Heart left ventricle (tissue), 13 donors: ENCODE measurements around the gene FNTB.

Source experiments
- POLR2A ChIP-seq, 2 donors: fragments of 450-650 bp; IDR thresholded peaks; one replicate each; pipeline ENCODE4 v1.6.1; 2017; ENCODE audit warnings: antibody characterized with exemption in 2 of 2, mild to moderate bottlenecking in 2 of 2, moderate library complexity in 2 of 2
- TF ChIP-seq, protein P1 (sequence below), 12 donors: fragments of 200-600 bp; sonication (generic) in 4 of 12; IDR thresholded peaks; one replicate each; pipeline versions ENCODE4 v1.5.0 to v1.8.0; 2018 to 2022; ENCODE audit warnings: antibody characterized with exemption in 12 of 12, mild to moderate bottlenecking in 5 of 12
- donor health status: ischemic (EF 13 %, LVEDD 7.1; RV severe dilation, severe dysfunction).
- donor health status: DM: no; HTN: yes; CAD: no.
- donor health status: DM: no; HTN: no; CAD: no.
- donor health status: ischemic (EF 25% LVEDD 6.9; RV normal size, moderate dysfunction).
- donor health status: ischemic (EF 25% LVEDD 5.7; RV mildly dilated, moderate dysfunction).
- donor health status: ischemic (EF 35%, LVEDD 5.7; RV mildly dilated, moderate dysfunction).
- donor health status: nonischemic (EF 11% LVEDD 7.7; RV severe dilation, severe dysfunction).
- donor health status: DM: yes; HTN: yes; CAD: no.
- donor health status: PGD.
- donor health status: ischemic (EF 29% LVEDD 5.4; RV normal size, mild dysfunction).
- donor health status: nonischemic (EF 23%, LVEDD 6.1; RV moderate dilation, normal function).

DNA sequence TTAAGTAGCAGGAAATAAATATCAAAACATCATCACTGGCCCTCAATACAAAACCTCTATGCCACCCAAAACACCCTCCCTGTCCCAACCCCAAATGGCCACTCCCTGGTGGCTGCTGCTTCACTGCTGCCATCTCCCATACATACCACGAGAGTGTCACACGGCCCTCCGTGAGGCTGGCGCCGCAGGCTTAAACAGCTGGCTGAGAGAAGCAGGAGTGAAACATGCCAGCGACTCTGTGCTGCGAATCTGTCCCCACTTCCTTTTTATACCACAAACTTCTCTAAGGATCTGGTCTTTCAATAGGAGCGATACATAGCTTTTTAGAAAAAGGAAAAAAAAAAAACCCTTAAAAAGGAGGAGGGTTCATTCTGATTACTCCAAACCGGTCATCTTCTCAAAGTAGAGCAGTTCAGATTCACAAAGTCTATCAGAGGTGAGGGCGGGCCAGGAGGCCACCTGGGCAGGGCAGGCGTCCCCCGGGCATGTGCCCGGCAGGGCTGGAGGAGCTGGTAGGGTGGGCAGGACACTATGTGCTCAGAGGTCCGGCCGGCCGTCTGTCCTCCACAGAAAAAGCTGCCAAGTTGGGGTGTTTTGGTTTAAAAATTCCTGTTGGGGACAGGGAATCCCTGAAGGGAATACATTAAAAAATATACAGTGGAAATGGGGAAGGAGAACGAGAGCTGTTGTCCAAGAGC lies 89.1 kb downstream of the FNTB start:
- TF ChIP-seq, protein P1, sequence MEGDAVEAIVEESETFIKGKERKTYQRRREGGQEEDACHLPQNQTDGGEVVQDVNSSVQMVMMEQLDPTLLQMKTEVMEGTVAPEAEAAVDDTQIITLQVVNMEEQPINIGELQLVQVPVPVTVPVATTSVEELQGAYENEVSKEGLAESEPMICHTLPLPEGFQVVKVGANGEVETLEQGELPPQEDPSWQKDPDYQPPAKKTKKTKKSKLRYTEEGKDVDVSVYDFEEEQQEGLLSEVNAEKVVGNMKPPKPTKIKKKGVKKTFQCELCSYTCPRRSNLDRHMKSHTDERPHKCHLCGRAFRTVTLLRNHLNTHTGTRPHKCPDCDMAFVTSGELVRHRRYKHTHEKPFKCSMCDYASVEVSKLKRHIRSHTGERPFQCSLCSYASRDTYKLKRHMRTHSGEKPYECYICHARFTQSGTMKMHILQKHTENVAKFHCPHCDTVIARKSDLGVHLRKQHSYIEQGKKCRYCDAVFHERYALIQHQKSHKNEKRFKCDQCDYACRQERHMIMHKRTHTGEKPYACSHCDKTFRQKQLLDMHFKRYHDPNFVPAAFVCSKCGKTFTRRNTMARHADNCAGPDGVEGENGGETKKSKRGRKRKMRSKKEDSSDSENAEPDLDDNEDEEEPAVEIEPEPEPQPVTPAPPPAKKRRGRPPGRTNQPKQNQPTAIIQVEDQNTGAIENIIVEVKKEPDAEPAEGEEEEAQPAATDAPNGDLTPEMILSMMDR (IDR thresholded peaks at IDR 0.05), result no peak
- no peak for TF ChIP-seq POLR2A (IDR thresholded peaks at IDR 0.05)
